ENCODE data around the gene IPO13. TPM values are rescaled to one million over a fixed set of nuclear protein-coding genes. Genes with fewer than 3 reads are reported as not detected.

Gene IPO13
- total RNA-seq, 1 donor from 2014 or later = 60.6 TPM

GRCh38 chr1:43930168-43930948, 16.4 kb upstream of the IPO13 start:
- intact Hi-C loops (cut with DNase I) = no loop called here

GRCh38 chr1:43930949-43931275, 15.8 kb upstream of the IPO13 start:
- intact Hi-C loops (cut with DNase I) = no loop called here
- no peak for DNase-seq (ENCODE audit: low spot score)

More at GRCh38 chr1:43930168-43930948, 16.4 kb upstream of the IPO13 start:
- no peak for DNase-seq (ENCODE audit: low spot score)

- intact Hi-C loops (cut with DNase I) = no loop called here
- DNase-seq (ENCODE audit: low spot score) = no peak
These were observed 14.8 kb upstream of the IPO13 start for GRCh38 chr1:43931711-43932660.

DNA sequence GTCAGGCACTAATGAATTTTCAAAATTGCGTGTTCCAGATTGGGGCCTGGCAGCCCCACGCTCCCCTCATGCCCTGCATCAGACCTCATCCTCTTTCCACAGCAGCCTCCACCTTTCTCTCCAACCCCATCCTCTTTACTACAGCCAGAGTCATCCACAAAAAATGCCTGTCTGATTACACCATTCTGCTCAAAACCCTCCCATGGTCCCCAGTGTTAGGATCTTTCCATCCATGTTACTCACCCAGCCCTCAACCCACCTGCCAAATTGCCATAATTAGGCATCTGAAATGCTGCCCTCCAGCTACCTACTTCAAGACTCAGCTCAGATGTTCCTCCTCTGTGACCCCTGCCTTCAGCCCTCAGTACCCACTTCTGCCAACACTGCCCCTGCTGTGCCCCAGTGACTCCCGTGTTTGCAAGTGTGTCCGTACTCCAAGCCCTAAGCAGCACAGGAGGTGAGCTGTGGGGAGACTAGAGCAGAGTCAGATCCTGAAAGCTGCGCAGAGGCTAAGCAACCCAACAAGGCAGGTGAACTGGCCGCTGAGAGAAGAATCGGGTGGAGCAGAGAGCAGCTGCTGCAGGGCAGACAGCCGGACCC, 13.9 kb upstream of the IPO13 start:
- intact Hi-C loops (cut with DNase I) = no loop called here

DNA sequence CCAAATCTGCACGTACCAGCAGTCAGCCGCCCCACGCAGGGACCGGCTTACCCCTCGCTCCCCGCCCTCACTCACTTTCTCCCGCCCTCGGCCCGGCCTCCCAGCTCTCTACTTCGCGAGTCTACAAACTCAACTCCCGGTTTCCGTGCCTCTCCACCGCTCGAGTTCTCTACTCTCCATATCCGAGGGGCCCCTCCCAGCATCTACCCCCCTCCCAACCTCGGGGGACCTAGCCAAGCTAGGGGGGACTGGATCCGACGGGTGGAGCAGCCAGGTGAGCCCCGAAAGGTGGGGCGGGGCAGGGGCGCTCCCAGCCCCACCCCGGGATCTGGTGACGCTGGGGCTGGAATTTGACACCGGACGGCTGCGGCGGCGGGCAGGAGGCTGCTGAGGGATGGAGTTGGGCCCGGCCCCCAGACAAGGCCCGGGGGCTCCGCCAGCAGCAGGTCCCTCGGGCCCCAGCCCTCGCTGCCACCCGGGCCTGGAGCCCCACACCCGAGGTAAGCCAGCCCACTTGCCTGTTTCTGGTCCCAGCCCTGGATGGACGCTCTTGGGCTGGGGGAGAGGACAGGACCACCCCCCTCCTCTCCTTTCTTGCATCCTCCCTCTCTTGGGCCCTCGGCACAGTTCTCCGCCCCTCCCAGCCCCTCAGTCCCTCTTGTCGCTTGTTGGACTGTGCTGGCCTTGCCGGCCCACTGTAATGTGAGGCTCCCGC, 13.2 kb upstream of the IPO13 start, which contains the start of gene ARTN:
TSS of gene ARTN (plus strand) at position 416 of the 715 bp plus-strand sequence. CDS start 1,856 bp downstream, outside the sequence.
- no peak for DNase-seq (ENCODE audit: low spot score)
- intact Hi-C loops (cut with DNase I) = loop anchor here (1.0 to 2.0 kb wide), 2 partner anchors 170 to 405 kb away; no protein-coding TSS in a partner anchor

More for the DNA sequence above, 13.9 kb upstream of the IPO13 start:
- no peak for DNase-seq (ENCODE audit: low spot score)

DNA sequence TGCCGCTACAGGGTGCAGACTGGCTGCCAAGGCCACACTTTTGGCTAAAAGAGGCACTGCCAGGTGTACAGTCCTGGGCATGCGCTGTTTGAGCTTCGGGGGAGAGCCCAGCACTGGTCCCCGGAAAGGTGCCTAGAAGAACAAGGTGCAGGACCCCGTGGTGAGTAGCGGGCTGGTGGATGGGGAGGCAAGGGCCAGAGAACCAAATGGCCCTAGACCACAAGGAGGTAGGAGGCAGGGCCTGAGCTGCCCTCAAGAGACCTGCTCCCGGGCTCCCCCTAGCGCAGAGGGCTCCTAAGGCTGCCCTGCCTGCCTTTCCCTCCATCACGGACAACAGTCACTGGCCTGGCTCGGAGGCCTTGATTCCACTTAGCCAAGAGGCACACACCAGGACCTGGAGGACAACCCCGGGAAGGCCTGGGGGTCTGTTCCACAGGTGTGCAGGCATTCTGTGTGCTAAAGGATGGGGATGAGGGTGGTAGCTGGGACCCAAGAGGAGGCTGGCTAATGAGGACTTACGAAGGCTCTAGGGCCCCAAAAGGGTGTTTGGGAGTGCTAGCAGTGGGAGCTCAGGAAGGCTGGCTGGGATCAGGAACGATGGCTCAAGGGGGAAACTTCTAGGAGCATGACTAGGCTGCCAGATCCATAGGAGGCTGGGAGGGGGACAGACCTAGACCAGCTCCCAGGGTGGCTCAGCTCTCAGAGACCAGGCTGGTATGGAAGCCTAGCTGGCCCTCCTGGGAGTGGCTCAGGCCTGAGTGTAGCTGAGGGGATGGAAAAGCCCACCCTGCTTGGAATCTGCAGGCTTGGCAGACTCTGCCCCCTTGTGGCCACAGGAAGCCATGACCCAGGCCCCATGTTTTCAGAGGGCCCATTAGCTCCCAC, 12.4 kb upstream of the IPO13 start:
- intact Hi-C loops (cut with DNase I) = loop anchor here (1.0 to 2.0 kb wide), 2 partner anchors 171 to 406 kb away; no protein-coding TSS in a partner anchor
- DNase-seq (ENCODE audit: low spot score) = no peak

GRCh38 chr1:43934986-43935324, 11.8 kb upstream of the IPO13 start:
- no peak for DNase-seq (ENCODE audit: low spot score)
- intact Hi-C loops (cut with DNase I) = loop anchor here (1.0 to 2.0 kb wide), 2 partner anchors 172 to 406 kb away; no protein-coding TSS in a partner anchor

- intact Hi-C loops (cut with DNase I) = loop anchor here (2.0 kb wide), 1 partner anchor 407 kb away; no protein-coding TSS in a partner anchor
- DNase-seq (ENCODE audit: low spot score) = no peak
These were observed 10.9 kb upstream of the IPO13 start for GRCh38 chr1:43935711-43936427.

- no peak for DNase-seq (ENCODE audit: low spot score)
- intact Hi-C loops (cut with DNase I) = no loop called here
These were observed 10.2 kb upstream of the IPO13 start for GRCh38 chr1:43936431-43937151.

DNA sequence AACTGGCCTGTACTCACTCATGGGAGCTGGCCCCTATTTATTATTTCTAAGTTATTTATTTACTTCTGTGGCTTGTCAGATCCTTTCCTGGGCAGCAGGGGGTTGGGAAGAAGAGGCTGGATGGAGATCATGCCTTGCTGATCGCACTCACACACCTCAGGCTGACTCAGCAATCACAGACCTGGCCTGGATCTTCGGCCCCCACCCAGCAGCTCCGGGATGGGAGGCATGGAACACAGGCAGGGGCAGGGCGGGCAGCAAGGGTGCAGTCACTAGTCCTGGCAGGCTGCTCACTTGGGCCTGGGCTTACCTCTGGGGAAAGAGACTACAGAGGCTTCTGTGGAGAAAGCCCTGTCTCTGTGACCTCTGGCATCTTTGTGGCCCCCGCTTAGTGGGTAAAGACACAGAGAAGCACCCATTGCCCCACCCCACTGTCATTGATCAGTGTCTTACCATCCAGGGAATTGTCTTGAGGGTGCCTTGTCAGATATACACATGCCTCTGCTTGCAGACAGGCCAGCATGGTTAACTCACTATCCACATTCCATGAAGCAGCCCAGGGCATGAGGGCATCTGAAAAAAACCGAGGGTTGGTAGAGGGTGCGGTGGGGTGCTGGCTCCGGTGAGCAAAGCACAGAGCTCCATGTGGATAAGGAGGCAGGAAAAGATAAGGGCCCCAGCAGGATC, 9.4 kb upstream of the IPO13 start:
- intact Hi-C loops (cut with DNase I) = no loop called here
- no peak for DNase-seq (ENCODE audit: low spot score)

- DNase-seq (ENCODE audit: low spot score) = no peak
- intact Hi-C loops (cut with DNase I) = no loop called here
These were observed 8.4 kb upstream of the IPO13 start for GRCh38 chr1:43938383-43938782.

GRCh38 chr1:43938892-43939587, 7.7 kb upstream of the IPO13 start:
- intact Hi-C loops (cut with DNase I) = no loop called here
- DNase-seq (ENCODE audit: low spot score) = no peak

DNA sequence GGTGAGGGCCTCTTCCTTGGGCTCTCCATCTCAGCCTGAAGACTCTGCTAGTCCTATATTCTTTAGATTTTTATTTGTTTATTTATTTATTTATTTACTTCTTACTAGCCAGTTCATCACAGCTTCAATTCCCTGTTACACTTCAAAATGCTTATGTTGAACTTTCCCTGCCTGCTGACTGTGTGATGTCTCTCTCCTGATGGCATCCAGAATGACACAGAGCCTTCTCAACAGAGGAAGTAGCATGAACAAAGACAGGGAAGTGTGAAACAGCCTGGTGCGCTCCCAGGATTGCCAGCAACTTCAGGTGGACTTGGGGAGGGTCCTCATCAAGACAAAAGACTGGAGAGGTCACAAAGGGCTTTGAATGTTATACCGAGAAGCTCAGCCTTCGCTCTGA, 4.3 kb upstream of the IPO13 start:
- intact Hi-C loops (cut with DNase I) = no loop called here
- DNase-seq (ENCODE audit: low spot score) = no peak

DNA sequence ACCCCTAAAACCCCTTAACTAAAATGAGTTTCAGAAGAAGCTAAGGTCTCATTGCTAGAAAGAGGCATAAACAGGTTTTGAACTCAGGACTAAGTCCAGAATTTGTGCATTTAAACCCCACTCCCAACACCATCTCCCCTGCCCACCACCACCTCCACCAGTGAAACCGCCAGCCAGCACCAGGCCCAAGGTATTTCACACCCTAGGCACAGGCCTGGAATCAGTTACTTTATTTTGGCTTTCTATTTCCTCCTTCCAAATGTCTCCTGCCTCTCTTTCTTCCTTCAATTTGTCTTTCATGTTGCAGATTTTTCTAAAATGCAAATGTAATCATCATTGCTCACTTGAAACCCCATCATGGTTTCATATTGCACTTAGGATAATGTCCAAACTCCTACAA, 1.9 kb upstream of the IPO13 start:
- intact Hi-C loops (cut with DNase I) = loop anchor here (5.0 kb wide), 2 partner anchors 87 to 238 kb away; partner anchors contain the start of genes SLC6A9 and ST3GAL3
- DNase-seq (ENCODE audit: low spot score) = no peak

GRCh38 chr1:43945674-43946235, 995 bp upstream of the IPO13 start:
- intact Hi-C loops (cut with DNase I) = loop anchor here (1.0 to 5.0 kb wide), 3 partner anchors 29 to 238 kb away; partner anchors contain the start of genes ATP6V0B, SLC6A9 and ST3GAL3
- no peak for DNase-seq (ENCODE audit: low spot score)

Measured in cardiac septum (tissue), 1 donor.